ENCODE measurements around the gene MYL3. TPM values are rescaled to one million over a fixed set of nuclear protein-coding genes. Genes with fewer than 3 reads are reported as not detected.
A peak's percentile ranks its signal among the peaks of the same experiment; 100 is the strongest.

MYL3 gene
- total and polyA plus RNA-seq, 2 of the 4 experiments (the other 2 are of a cell fraction) = 0.09 TPM; not detected in 1

GRCh38 chr3:46909535-46910161 lies 46.4 kb upstream of the MYL3 start:
- H3K4me1 ChIP-seq (ENCODE audit: control insufficient read depth, insufficient read depth, low read length) = peaks cover 9% of the 10 kb centered on the region; the same call in 1 of the 2 replicates
- CTCF ChIA-PET = interaction anchor here (0.6 to 1.2 kb wide), 5 partner anchors 9 to 246 kb away, joined by 3 to 4 read pairs (median 3); no protein-coding TSS in a partner anchor
- in situ Hi-C loops (cut with MboI; ENCODE audit: low sequenced_read_pairs) = loop anchor here (10.0 kb wide), 1 partner anchor 415 kb away; no protein-coding TSS in a partner anchor
- H4K20me1 ChIP-seq (ENCODE audit: insufficient read depth, low read length) = no peaks in the 10 kb centered on the region
- H3K23ac ChIP-seq (ENCODE audit: low read depth, low read length) = no peak overlapping the region
- 13% methylated on average over 12 of the region's 18 CpGs; no CpG with 5 or more reads in 1 of the 2 experiments for WGBS, 2 experiments (ENCODE audit: extremely low coverage in 2 of 2, insufficient read length in 1 of 2)
- H2AFZ ChIP-seq (replicated peaks; ENCODE audit: low read length, poor library complexity) = peak overlapping the region; percentile 83
- peak overlapping the region; percentile 30 to 75; a peak in 3 of 4 replicates for H4K8ac ChIP-seq (ENCODE audit: low read depth in 2 of 2, low read length in 2 of 2)
- BruUV-seq (replicated peaks) = no TSS peak
- peak overlapping the region; percentile 63 for H3K4ac ChIP-seq (ENCODE audit: low read depth, low read length)
- H3K27me3 ChIP-seq (ENCODE audit: control insufficient read depth, insufficient read depth, low read length) = peaks cover 2% of the 10 kb centered on the region; the same call in 1 of the 2 replicates
- no peak overlapping the region for H3K4me3 ChIP-seq (ENCODE audit: insufficient read depth, low read depth, low read length)
- no peak overlapping the region for H3K56ac ChIP-seq (ENCODE audit: extremely low read depth, insufficient read depth, low read length)
- H4K5ac ChIP-seq (ENCODE audit: low read depth, low read length) = no peak overlapping the region
- H4K91ac ChIP-seq (ENCODE audit: insufficient read depth, low read depth, low read length) = no peak overlapping the region
- H2AK5ac ChIP-seq (ENCODE audit: low read depth, low read length) = peak overlapping the region; percentile 20; the same call in 1 of the 2 replicates
- peak; percentile 92 for ATAC-seq (ENCODE audit: low read depth)
- no peak overlapping the region for H2BK20ac ChIP-seq (ENCODE audit: low read depth, low read length)
- peak; percentile 85 for DNase-seq
- no peaks in the 10 kb centered on the region for H3K36me3 ChIP-seq (ENCODE audit: control insufficient read depth, insufficient read depth, low read length)
- H2BK5ac ChIP-seq (ENCODE audit: low read depth, low read length, poor library complexity, severe bottlenecking) = no peak overlapping the region
- dilution Hi-C loops (cut with HindIII; ENCODE audit: low sequenced_read_pairs, unreplicated experiment) = no loop called here
- no peak overlapping the region for H2BK120ac ChIP-seq (ENCODE audit: low read depth, low read length)
- no peak overlapping the region for H3K9ac ChIP-seq (ENCODE audit: low read depth, low read length)
- H3K79me1 ChIP-seq (ENCODE audit: low read depth in 1 of 2, low read length in 2 of 2) = no peaks in the 10 kb centered on the region
- intact Hi-C loops (cut with micrococcal nuclease) = loop anchor here (1.0 to 5.0 kb wide), 3 partner anchors 43 to 422 kb away; no protein-coding TSS in a partner anchor
- H2AK9ac ChIP-seq (replicated peaks; ENCODE audit: low read depth, low read length, poor library complexity) = peak overlapping the region; percentile 83
- no peak overlapping the region for H3K27ac ChIP-seq (ENCODE audit: insufficient read depth, low read length)
- H3K9me1 ChIP-seq (ENCODE audit: insufficient read depth, low read length) = peaks cover 7% of the 10 kb centered on the region
- peak overlapping the region; percentile 25; the same call in 1 of the 2 replicates for H3K4me2 ChIP-seq (ENCODE audit: low read depth, low read length)
- no peaks in the 10 kb centered on the region for H3K9me3 ChIP-seq (ENCODE audit: control insufficient read depth, insufficient read depth, low read length)
- H3K18ac ChIP-seq (ENCODE audit: low read depth, low read length) = no peak overlapping the region
- no peak overlapping the region for H2BK15ac ChIP-seq (ENCODE audit: low read depth, low read length)
- POLR2A ChIA-PET (ENCODE audit: unreplicated experiment) = no interaction called here
- TF ChIP-seq CEBPB (IDR thresholded peaks at IDR 0.05; ENCODE audit: low read depth, low read length) (0 out of 2 replicates have a peak, but pooled peaks have one; percentile 6), MAFK (IDR thresholded peaks at IDR 0.05; ENCODE audit: low read depth, low read length) (no peak), MXI1 (IDR thresholded peaks at IDR 0.05; ENCODE audit: borderline replicate concordance, low read depth, low read length) (peak; percentile 79), POLR2A (IDR thresholded peaks at IDR 0.05; ENCODE audit: low read depth, low read length) (peak; percentile 51; the same call in 1 of the 2 replicates), CHD1 (IDR thresholded peaks at IDR 0.05; ENCODE audit: low read depth, low read length) (no peak), USF2 (IDR thresholded peaks at IDR 0.05; ENCODE audit: low read depth, low read length) (peak; percentile 91), RAD21 (IDR thresholded peaks at IDR 0.05; ENCODE audit: low read length) (peak; percentile 90), CTCF (conservative IDR thresholded peaks at IDR 0.05; ENCODE audit: low read depth, low read length) (peak; percentile 98), SMC3 (IDR thresholded peaks at IDR 0.05; ENCODE audit: low read depth, low read length) (peak; percentile 82), MAZ (IDR thresholded peaks at IDR 0.05; ENCODE audit: borderline replicate concordance, low read depth, low read length) (peak; percentile 40; the same call in 1 of the 2 replicates), RCOR1 (IDR thresholded peaks at IDR 0.05; ENCODE audit: insufficient replicate concordance, low read length) (no peak), BHLHE40 (IDR thresholded peaks at IDR 0.05; ENCODE audit: low read depth, low read length) (no peak)
- 0 out of 2 replicates have a peak overlapping the region, but pooled peaks have one; percentile 23 for H3K14ac ChIP-seq (replicated peaks; ENCODE audit: low read depth, low read length)
